GM20000 (cell line): ENCODE measurements around the gene DSCAM.

Source experiments
- DNase-seq: peaks from one replicate; pipeline ENCODE4 v3.0.0; 2012; ENCODE audit warnings: low spot score
- TF ChIP-seq, protein P1 (sequence below): IDR thresholded peaks from 2 replicates; pipeline ENCODE4 v1.5.1; 2012; ENCODE audit warnings: mild to moderate bottlenecking, control low read depth; ENCODE audit errors: extremely low read depth, missing control alignments

The DSCAM gene

DNA sequence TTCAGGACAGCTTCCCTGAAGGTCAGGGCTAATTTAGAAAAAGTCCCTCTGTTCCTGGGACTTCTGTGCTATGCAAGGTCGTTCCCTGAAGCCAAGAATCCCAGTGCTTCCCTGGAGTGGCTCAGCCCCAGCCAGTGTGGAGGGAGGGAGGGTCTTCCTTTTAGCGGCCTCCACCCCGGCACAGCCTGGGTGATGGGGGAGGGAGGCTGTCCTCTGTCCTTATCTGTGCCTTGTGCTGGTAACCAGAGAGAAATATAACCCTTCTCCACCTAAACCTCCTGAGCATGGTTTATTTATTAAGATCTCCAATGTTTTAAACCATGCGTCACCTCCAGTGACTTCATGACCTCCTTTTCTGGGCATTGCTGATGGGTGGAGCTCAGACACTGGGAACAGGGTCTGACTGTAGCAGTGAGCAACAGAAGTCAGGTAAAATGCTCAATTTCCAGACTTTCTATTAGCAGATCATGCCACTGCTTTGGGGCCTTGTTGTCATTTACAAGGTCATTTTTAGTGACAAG, 157.1 kb downstream of the DSCAM start:
- TF ChIP-seq, protein P1, sequence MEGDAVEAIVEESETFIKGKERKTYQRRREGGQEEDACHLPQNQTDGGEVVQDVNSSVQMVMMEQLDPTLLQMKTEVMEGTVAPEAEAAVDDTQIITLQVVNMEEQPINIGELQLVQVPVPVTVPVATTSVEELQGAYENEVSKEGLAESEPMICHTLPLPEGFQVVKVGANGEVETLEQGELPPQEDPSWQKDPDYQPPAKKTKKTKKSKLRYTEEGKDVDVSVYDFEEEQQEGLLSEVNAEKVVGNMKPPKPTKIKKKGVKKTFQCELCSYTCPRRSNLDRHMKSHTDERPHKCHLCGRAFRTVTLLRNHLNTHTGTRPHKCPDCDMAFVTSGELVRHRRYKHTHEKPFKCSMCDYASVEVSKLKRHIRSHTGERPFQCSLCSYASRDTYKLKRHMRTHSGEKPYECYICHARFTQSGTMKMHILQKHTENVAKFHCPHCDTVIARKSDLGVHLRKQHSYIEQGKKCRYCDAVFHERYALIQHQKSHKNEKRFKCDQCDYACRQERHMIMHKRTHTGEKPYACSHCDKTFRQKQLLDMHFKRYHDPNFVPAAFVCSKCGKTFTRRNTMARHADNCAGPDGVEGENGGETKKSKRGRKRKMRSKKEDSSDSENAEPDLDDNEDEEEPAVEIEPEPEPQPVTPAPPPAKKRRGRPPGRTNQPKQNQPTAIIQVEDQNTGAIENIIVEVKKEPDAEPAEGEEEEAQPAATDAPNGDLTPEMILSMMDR: no peak
- DNase-seq: no peak

GRCh38 chr21:40689217-40689616, 157.7 kb downstream of the DSCAM start:
- TF ChIP-seq, protein P1: no peak
- no peak for DNase-seq

DNA sequence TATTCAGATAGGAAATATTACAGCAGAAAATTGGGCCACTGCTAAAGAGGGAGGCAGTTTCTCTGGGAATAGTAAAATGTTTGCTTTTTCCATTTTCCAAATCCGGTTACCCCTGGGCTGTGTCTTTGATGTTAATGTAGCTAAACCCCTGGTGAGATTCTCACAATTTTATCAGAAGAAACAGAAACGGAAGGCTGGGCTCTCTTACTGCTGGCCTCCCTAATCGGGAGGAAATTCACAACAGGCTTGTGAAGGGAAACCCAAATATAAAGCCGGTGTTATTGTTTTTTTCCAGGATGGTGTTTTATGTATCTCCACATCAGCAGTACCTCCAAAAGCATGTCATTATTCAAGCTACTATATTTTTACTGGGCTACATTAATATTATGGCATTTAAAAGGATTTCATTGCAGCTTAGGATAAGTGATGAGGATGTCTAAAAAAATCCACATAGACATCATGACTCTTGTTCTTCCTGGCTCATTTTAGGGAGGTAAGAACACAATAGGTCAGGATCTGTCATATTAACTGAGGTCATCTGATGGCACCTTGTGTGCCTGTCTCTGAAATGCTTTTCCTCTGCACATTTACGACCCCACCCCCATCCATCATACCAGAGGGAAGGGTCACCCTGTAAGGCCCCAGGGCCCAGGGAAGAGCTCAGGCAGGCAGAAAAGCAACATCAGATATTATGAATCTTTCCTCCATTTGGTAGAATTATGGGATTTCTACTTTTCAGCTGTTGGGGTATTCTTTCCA, 158.7 kb downstream of the DSCAM start:
- TF ChIP-seq, protein P1: no peak
- DNase-seq: no peak

DNA sequence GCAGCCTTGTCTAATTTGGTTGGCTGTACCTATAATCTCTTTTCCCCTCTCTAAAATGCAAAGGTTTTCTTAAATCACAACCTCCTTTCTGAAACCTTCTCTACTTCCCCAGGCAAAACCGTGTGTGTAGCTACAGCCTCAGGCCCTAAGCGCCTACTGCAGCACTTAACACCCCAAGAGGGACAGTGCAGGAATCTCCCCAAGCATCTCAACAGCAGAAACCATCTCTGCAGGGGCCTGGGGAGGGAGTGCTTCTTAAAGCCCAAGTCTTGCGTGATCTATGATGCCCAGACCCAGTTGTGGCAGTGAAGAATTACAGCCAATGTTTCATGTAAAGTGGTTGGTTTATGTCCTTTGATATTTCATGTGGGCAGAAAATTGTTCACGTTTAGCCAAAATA, 159.3 kb downstream of the DSCAM start:
- no peak for DNase-seq
- TF ChIP-seq, protein P1: no peak

DNA sequence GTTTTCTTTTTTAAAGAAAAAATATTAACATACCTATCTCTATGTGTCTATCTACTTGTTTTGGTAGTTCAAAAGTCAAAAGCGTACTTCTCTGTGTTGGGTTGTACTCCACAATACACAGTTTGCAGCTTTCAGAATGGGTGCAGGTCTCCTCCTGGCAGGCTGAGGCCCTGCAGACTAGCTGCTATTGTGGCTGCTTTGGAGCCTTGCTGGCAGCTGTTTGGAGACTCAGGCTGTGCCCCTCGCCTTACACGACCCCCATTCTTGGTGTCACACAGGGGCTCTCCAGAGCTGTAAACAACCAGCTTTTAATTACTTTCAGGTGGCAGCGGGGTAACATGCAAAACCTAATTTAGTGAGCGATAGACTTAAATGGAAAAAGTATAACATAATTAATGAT, 160.4 kb downstream of the DSCAM start:
- TF ChIP-seq, protein P1: no peak
- no peak for DNase-seq

GRCh38 chr21:40685141-40685540, 161.8 kb downstream of the DSCAM start:
- TF ChIP-seq, protein P1: no peak
- DNase-seq: no peak

- no peak for DNase-seq
- TF ChIP-seq, protein P1: no peak
Measured at GRCh38 chr21:40684726-40685125, 162.2 kb downstream of the DSCAM start.
